Posterior cingulate gyrus (tissue), 11 donors: Measurements from ENCODE around the gene PHF19.

ENCODE experiments used
- DNase-seq, 10 donors: peaks; one replicate each; pipeline versions ENCODE4 v3.0.0 to v3.0.0-alpha.2; 2020 to 2021; ENCODE audit warnings: mixed read lengths in 3 of 10
- intact Hi-C: fragments of 100-400 bp; cut with DNase I; formaldehyde crosslinking; loops from one replicate; pipeline ENCODE4 v1.15.1; 2023

PHF19 gene

DNA sequence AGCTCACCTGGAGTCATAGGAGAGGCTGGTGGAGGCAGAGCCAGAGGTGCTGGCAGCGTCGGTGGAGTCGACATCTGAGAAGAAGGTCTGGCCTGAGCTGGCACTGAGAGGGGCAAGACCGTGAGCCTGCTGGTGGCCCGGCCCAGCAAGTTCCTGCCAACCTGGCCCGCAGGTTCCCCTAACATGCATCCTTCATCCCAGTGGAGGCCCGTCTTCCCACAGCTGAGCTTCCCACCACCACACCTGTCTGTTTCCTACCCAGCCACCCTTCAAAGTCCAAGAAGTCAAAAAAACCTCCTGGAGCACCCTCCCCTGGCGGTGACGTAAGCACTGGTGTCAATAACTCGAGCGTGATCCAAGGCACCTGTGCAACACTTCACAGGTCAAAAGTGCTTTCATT lies 16.9 kb downstream of the PHF19 start:
- peak in 1 of 10 donors; percentile 61 for DNase-seq
- intact Hi-C loops: no loop called here

DNA sequence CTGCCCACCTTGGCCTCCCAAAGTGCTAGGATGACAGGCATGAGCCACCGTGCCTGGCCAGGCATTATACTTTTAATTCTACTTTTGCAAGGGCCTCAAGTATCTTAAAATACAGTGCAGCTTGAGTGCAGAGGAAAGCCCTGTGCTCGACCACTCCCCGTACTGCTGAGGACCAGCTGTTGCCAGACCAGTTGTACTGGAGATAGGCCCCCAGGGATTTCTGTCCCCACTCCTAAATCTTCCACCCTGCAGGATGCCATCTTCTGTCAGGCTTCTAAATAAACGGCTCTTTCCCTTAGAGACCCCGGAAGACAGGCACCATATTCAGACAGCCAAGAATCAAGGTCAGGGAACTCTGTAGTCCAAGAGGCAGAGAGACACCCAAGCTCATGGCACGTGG lies 17.6 kb downstream of the PHF19 start:
- no peak for DNase-seq
- intact Hi-C loops: no loop called here

DNA sequence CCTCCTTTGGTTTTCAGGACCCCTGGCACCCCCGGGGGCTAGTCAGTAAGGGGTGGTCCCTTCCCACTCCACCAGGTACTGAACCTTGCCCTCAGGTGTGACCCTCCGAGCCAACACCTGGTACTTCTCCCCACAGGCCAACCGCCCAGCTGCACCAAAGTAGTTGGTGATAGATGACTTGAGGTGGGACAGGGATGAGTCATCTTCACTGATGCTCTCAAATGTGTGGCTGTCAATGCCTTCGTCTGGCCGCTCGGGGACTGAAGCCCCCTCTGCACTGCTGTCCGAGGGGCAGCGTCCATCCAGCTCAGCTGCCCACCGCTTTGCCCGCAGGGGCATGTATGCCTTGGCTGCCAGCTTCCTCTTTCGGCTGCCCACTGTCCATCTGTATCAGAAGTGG lies 19.1 kb downstream of the PHF19 start:
- intact Hi-C loops: no loop called here
- DNase-seq: peak in 1 of 10 donors; percentile 76

DNA sequence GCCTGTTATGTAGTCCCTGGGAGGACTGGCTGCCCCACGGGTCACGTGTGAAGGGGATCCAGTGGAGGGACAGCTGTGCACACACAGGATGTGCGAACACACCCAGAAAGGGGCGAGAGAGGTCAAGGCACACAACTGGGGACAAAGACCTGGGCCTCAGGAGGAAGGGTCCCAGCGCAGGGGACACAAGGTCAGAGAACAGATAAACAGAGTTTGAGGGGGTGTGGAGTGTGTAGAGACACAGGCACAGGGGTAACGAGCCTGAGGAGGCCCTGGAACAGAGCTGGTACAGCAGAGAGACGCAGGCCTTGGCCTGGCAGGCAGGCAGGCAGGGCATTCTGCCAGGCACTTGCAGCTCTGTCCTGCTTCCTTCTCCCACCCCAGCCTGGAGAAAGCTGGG lies 19.5 kb downstream of the PHF19 start:
- DNase-seq: peak in 2 of 10 donors; percentile 37 to 56
- intact Hi-C loops: no loop called here

DNA sequence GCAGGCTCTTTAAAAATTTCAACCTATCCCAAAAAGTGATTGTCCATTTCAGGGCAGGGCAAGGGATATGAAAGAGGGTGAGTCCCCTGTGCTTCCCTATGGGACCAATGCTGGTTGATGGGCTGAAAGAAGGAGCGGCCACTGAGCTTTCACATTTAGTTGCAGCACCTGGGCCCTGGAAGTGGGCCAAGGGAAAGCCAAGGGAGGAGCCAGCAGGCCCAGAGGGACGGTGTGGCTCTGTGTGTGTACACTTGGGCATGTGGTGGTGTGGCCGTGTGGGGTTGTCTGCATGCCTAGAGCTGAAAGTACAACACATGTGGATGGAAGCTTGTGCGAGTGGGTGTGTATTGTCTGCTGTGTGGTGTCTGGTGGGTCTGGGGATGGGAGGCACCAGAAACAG lies 20.3 kb downstream of the PHF19 start:
- intact Hi-C loops: no loop called here
- DNase-seq: peak in 1 of 10 donors; percentile 63

DNA sequence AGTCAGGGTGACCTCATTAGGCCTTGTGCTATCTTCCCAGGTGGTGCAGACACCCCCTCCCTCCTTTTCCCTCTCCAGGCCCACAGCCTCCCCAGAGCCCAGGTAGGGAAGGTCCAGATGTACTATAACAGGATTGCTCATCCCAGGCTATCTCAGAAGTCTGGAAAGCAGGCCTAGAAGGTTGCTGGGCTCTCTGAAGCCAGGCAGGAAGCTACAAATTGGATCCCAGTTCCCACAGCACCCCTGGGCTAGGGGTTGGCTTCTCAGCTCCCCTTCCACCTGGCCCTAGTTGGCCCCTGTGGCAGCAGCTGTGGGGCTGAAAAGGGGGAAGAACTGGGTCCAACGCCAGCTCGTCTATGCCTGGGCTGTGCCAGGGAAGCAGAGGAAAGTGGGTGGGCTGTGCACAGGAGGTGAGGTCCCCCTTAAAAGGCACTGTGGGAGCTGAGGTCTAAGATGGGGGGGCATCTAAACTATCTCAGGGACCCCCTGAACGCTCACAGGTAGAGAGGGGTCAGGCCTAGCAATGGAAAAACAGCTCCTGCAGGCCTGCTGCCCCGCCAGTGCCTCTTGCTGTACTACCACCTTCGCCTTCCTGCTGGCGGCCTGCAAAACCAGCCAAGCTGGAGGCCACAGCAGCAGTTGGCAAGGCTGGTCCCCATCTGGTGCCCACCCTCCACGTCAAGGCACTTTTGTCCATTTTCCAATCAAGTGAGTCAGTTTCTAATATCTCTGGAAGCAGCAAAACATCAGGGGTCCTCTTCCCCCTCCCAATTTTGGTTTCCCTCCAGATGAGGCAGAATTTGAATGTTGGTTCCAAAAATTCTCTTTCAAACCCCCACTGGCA lies 20.9 kb downstream of the PHF19 start:
- peak in 1 of 10 donors; percentile 40 for DNase-seq
- intact Hi-C loops: no loop called here

DNA sequence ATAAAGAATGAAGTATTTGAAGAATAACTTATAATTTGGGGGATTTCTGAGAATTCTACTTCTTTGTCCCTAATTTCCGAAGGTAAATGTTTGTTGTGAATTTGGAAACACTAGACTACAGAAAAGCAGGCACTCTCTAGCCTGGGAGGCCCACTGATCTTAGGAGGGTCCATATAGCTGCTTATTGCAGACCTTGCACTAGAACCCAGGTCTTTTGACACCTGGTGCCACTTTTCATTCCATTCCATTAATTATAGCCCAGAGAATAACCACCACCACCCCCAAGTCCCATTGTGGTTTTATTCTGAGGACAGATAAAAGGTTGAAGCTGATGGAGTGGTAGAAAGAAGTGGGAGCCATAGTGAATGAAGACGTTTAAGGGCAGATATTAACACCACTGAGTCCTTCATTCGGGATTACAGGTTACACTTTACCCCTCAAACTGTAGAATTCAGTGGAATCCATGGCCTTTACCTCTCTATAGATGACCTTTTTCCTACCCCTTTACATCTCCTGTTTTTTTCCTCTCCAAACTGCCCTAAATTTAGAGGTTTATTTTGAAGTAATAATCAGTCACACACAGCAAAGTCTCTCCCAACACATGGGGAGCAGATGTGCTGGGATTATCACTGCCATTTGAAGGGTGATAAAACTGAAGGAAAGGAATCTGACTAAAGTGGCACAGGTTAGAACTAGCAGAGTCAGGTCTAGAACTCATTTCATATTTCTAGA lies 22.2 kb downstream of the PHF19 start:
- intact Hi-C loops: no loop called here

DNA sequence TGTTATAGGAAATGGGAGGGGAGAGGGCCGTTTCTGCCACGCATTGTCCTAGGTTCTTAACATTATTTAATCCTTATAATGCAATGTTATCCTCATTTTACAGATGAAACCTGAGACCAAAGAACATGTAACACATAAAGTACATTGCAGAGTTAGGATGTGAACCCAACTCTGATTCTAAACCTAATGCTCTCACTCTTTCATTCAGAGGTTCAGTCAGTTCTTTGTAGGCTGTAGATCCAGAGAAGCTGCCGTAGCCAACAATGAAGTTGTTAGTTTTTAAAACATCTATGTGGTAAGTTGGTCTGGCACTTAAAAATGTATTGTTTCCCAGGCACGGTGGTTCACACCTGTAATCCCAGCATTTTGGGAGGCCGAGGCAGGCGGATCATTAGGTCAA lies 23.8 kb downstream of the PHF19 start:
- no peak for DNase-seq
- intact Hi-C loops: no loop called here

More for the DNA sequence above, 22.2 kb downstream of the PHF19 start:
- no peak for DNase-seq

DNA sequence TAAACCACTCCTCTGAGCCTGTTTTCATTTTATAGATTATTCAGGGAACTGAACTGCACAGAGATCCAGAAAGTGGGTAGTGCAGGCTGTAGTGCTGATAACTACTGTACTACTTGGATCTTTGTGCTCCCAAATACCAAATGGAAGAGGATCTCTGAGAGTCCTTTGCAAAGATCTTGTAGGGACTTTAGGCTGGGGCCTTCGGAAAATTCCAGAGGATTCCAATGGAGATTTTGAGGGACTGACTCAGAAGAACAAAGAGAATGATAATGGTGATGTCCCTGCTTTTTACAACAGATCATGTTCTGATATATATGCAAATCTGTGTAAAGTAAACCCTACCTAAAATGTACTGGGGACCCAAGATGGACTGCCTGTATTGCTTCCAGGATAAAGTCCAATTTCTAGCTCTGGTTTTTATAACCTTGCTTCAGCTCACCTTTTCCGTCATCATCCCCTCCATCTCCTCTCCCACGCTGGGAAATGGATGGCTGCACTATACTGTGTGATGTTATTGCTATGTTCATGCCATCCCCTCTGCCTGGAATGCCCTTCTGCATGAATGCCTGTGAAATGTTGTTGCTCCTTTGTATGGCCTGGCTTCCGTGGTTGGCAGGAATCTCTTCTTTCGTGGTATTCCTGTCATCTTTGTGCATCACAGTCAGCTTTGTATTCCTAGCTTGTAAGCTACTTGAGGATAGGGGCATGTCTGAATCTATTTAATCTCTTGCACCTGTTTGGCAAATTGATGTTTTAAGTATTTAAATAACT lies 24.6 kb downstream of the PHF19 start:
- intact Hi-C loops: no loop called here
- no peak for DNase-seq

DNA sequence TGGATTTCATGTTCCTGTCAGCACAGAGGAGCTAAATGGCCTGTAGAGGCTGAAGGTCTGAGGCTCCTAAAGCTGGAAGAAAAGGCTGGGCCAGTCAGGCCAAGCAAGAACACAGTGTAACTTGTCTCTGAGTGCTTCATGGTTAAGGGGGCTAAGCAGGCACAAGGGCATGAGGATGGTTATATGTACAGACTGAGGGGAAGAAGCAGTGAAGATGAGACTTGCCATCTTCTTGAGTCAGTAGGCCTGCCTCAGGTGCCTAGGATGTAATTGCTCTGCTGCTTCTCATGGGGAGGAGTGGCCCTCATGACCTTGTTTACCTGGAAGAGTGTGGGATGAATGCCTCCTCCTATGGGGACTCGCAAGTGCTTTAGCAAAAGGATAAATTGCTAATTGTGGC lies 25.5 kb downstream of the PHF19 start:
- DNase-seq: no peak
- intact Hi-C loops: no loop called here

DNA sequence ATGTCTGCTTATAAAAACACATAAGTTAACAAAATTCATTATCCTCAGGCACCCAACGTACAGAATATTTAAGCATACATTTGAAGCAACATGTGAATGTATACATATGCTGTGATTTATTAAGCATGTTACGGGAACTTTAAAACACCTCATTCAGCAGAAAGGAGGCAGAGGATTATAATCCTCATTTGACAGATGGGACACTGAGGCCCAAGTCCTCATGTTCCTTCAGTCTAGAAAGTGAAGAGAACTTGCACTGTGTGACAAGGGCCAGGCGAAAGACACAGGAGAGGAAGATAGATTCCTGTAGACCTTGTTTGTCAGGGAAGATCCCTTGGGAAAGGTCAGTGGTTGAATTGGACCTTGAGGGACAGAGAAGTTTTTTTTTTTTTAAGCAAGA lies 26.7 kb downstream of the PHF19 start:
- no peak for DNase-seq
- intact Hi-C loops: no loop called here

DNA sequence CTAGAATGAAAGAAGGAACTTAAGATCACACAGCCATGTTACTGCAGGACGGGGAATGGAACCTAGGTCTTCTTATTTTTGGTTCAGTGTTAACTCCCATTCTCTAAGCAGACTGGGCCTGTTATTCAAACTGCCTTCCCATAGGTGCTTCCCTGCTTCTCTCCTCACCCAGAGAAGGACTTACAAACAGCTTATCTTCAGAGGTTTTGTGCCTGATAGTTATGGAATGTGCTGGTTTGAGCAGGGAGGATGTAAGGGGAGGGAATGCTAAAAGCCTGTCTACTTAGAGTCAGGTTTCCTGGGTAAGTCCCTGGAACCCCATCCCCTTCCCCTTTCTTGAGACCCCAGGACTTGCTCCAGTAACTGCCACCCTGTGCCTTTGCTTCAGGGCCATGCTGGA lies 30.1 kb downstream of the PHF19 start:
- DNase-seq: no peak
- intact Hi-C loops: no loop called here

DNA sequence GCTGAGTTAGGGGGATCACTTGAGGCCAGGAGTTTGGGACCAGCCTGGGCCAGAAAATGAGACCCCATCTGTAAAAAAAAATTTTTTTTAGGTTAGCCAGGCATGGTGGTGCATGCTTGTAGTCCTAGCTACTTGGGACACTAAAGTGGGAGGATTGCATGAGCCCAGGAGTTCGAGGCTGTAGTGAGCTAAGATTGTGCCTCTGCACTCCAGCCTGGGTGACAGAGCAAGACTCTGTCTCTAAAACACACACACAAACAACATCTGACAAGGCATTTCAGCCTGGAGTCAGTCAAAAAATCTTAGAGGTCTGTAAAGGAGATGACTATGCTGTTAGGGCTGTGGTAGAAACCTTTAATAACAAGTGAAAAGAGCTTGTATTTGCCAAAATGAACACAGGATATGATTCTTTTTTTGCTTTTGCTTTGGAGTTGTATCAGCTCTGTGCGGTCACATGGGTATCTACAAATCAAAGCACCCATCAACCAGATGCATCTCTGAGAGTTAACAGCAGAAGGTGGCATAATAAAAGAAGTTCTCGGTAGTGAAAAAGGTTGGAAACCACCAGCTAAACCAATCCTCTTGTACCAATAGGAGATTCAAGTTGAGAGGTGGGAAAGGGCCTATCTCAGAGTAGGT lies 30.6 kb downstream of the PHF19 start:
- DNase-seq: no peak
- intact Hi-C loops: no loop called here

DNA sequence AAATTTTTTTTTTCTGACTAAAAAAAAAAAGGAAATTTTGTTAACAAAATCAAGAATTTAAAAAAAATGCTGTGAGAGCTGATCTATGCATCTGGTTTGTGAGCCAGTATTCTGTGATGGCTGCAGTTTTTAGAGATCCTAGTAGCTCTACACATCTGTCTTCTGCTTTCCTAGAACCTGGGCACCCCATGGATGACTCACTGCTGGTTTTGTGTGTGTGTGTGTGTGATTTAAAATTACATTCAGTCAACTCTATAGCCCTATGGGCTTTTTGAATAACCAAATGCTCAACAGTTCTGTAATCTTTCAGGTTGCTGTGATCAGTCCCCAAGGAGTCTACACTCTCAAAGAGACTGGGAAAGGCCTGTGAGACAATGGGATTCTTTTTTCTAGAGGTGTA lies 31.7 kb downstream of the PHF19 start:
- intact Hi-C loops: no loop called here
- no peak for DNase-seq

DNA sequence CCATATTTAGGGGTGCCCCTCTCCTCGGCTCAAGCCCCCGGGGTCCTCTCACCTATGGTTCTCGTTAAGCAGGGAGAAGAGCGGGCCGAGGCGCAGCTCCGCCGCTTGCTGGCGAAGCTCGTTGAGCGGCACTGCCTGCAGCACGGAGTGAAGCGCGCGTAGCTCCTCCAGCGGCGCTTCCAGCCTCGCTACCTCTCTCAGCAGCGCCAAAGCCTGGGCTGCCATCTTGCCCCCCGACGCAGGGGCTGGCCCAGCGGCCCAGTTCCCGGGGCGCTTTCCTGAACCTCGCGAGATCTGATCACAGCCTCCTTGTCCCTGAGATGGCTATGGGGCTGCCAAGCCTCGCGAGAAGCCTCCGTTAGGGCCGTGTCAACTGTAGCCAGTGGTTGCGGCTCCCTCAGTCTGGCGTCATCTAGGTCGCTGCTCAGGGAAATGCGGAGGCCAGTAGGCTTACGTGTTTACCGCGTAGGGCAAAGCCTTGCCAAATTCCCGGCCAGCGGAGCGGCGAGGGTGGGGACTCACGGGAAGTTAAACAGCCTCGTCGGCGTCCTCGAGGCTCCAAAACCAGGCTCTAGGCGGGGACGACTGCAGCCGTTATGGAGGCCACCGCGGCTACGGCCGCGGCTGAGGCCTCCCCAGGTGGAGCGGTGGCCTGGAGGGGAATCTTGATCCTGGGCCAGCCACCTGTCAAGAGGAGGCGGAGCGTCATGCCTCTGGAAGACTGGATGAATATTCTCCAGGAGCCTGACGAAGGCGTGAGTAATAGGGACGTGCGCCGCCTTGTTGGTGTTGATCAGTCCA lies 34.1 kb downstream of the PHF19 start, which contains the start of gene PSMD5:
PSMD5 (minus strand) TSS at position 238 of the 801 bp plus-strand sequence; CDS start at position 225, 13 bp downstream.
- peak; percentile 83 to 99 (median 95) for DNase-seq
- intact Hi-C loops: loop anchor here (5.0 kb wide), 2 partner anchors 34 to 51 kb away; partner anchors contain the start of genes FBXW2 and PHF19

DNA sequence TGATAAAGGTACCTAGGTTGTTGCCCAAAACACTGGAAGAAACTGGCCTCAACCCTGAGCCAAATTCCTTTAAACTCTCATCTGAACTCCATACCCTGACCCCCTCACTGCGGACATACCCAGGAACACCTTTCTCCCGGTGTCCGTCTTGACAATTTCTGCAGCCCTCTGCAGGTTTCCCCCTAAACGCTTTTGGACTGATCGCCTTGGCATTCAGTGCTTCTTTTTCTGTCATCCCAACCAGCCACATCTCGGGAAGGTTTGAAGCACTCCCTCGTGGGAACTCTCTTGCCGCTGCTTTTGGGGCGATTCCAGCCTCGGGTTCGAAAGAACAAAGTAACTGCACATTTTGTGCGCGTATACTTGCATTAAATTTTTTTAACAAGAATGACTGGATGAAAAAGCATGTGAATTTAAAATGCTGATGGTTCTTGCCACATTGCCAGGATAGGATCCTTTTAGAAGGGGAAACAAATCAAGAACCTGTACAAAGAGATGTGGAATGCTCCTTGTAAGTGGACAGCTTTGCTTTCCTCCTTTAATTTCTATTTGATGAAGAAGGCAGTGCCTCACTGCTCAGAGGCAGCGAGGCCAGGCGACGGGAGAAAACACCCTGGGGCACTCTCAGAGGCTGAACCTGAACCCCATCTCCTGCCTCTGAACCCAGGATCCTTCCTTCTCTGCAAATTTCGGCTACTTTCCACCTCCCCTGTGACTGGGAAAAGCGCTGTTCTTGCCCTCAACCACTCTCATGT lies 34.9 kb downstream of the PHF19 start:
- intact Hi-C loops: loop anchor here (5.0 kb wide), 2 partner anchors 35 to 50 kb away; partner anchors contain the start of genes FBXW2 and PHF19

DNA sequence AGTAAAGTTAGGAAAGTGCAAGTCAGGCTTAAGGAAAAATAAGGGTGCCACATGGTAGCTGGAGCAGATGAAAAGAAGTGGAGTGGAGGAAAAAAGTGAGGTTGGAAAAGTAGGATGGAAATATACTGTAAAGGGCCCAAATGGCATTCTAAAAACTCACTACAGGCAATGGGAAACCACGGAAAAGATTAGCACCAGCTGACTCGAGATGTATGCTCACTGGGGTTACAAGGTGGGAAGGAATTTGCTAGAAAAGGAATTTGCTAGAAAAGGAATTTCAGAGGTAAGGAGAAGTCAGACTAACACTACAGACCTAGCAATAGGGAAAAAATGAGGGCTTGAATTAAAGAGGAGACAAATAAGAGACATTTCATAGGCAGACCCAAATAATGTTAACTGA lies 37.8 kb downstream of the PHF19 start:
- DNase-seq: no peak
- intact Hi-C loops: no loop called here

More for the DNA sequence above, 34.9 kb downstream of the PHF19 start:
- DNase-seq: peak in 2 of 10 donors; percentile 25 to 87

DNA sequence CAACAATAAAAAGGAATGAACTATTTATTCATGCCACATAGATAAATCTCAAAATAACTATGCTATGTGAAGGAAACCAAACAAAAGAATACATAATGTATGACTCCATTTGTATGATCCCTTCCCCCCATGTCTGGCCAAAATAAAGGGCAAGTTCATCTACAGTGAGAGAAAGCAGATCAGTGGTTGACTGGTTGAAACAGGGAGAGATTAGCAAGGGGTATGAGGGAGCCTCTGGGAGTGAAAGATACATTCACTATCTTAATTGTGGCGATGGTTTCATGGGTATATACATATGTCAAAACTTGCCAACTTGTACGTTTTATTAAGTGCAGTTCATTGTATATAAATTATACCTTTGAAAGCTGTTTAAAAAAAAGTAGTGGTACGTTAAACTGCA lies 39.1 kb downstream of the PHF19 start:
- intact Hi-C loops: no loop called here
- DNase-seq: no peak

DNA sequence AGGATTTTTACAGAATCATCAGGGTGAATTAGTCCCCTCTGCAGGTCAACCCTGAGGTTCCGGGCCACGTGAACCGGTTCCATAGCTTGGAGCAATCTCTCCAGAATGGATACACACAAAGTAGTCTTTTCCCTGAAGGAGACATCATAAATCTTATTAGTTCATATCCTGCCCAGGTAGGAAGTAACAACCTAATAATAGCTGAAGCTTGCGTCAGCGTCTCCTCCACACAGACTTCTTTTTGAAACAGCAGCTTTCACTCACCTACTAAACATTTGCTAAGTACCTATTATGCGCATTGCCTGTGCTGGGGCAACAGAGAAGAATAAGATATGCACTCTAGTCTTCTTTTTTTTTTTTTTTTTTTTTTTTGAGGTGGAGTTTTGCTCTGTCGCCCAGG lies 43.7 kb downstream of the PHF19 start:
- intact Hi-C loops: no loop called here
- DNase-seq: no peak
